ENCODE measurements around the gene ANAPC15.

DNA sequence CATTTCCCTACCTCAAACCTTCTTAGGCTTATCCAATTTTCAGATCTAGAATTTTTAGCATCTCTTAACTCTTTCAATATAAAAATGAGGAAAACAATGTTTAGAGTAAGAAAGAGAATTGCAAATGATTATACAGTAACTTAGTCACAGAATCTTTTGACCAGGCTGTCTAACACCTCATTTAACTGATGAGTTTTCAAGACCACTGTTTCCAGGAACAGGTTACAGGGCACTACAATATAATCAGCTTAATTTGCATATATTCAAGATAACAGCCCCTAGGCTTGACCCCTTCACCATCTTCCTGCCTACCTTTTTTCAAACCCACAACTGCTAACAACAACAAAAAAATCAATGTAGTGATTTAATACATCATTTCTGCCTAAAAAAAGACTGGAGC, 44.8 kb downstream of the ANAPC15 start:
- TF ChIP-seq YY1 (IDR thresholded peaks at IDR 0.05; ENCODE audit: insufficient read depth, insufficient read length) (no peak), ZNF274 (IDR thresholded peaks at IDR 0.05; ENCODE audit: low read depth, low read length) (no peak), SUZ12 (IDR thresholded peaks at IDR 0.05; ENCODE audit: extremely low read depth, insufficient read depth, insufficient read length) (no peak)
